ENCODE data around the gene CCDC185. TPM values are rescaled to one million over a fixed set of nuclear protein-coding genes. Genes with fewer than 3 reads are reported as not detected.

Gene CCDC185
- total and polyA plus RNA-seq, 2 experiments from 2014 or later = 0.56 TPM; not detected in 1

- Mint-ChIP-seq H3K36me3 (ENCODE audit: low read depth) (peaks cover 14% of the 10 kb centered on the region; the same call in 2 of the 3 replicates), H3K4me1 (peaks cover 3% of the 10 kb centered on the region; the same call in 1 of the 3 replicates), H3K4me3 (no peak overlapping the region), H3K9me3 (peaks cover 18% of the 10 kb centered on the region), H3K27me3 (ENCODE audit: insufficient read depth, low read depth, poor library complexity) (peaks cover 29% of the 10 kb centered on the region), H3K27ac (no peak overlapping the region)
- DNase-seq (ENCODE audit: low spot score) (no peak), ATAC-seq (no peak)
- no peak overlapping the region for H2AFZ ChIP-seq
- H3K9me2 ChIP-seq (ENCODE audit: insufficient read depth) = no peaks in the 10 kb centered on the region
- H4K20me1 ChIP-seq (replicated peaks; ENCODE audit: insufficient read depth) = no peaks in the 10 kb centered on the region
- peaks cover 44% of the 10 kb centered on the region for H3K27me3 ChIP-seq (ENCODE audit: insufficient read depth)
- H3K4me1 ChIP-seq (ENCODE audit: insufficient read depth) = no peaks in the 10 kb centered on the region
- H3K4me2 ChIP-seq = no peak overlapping the region
- H3K36me3 ChIP-seq (ENCODE audit: insufficient read depth) = no peaks in the 10 kb centered on the region
- no peaks in the 10 kb centered on the region for H3F3A ChIP-seq (replicated peaks; ENCODE audit: low read depth)
- no peak overlapping the region for H3K4me3 ChIP-seq
- no peak overlapping the region for H3K27ac ChIP-seq (ENCODE audit: low read depth)
- no peaks in the 10 kb centered on the region for H3K79me2 ChIP-seq (replicated peaks; ENCODE audit: insufficient read depth)
- TF ChIP-seq ZNF462 (CRISPR knock-in tag; IDR thresholded peaks at IDR 0.05) = no peak
- TF ChIP-seq CREB1 (CRISPR knock-in tag; IDR thresholded peaks at IDR 0.05; ENCODE audit: low read depth) = no peak
- no peak for TF ChIP-seq STAT1 (IDR thresholded peaks at IDR 0.05; ENCODE audit: unreplicated experiment)
- no peak for TF ChIP-seq REST (IDR thresholded peaks at IDR 0.05; ENCODE audit: unreplicated experiment)
- TF ChIP-seq NANOG (IDR thresholded peaks at IDR 0.05; ENCODE audit: borderline replicate concordance) = no peak
- no peak for TF ChIP-seq CTCF (conservative IDR thresholded peaks at IDR 0.05; ENCODE audit: low read depth in 2 of 2)
- no peak for TF ChIP-seq EZH2 (IDR thresholded peaks at IDR 0.05; ENCODE audit: low read depth, unreplicated experiment)
- no peak for TF ChIP-seq POLR2AphosphoS5 (IDR thresholded peaks at IDR 0.05; ENCODE audit: low read depth)
- TF ChIP-seq EZH2phosphoT487 (IDR thresholded peaks at IDR 0.05; ENCODE audit: unreplicated experiment) = no peak
- TF ChIP-seq ZNF114 (CRISPR knock-in tag; IDR thresholded peaks at IDR 0.05) = no peak
- no peak for TF ChIP-seq JUNB (IDR thresholded peaks at IDR 0.05; ENCODE audit: unreplicated experiment)
- TF ChIP-seq ZNF331 (CRISPR knock-in tag; IDR thresholded peaks at IDR 0.05; ENCODE audit: low read depth) = no peak
- no peak for TF ChIP-seq ETS1 (IDR thresholded peaks at IDR 0.05)
These were observed 2.6 kb upstream of the CCDC185 start for GRCh38 chr1:223390618-223391017.

All from GM23338 (cell line).